NCI-H146 (cell line): ENCODE results near the gene C2CD3.
"Not testable (repeated sequence)": the region's sequence is repeated elsewhere in the genome, so short reads cannot be mapped to it uniquely, and the experiment has no call there.

Source experiments
- DNase-seq: peaks from one replicate; lab custom pipeline; 2025; lab: John Stamatoyannopoulos, UW

The C2CD3 gene

DNA sequence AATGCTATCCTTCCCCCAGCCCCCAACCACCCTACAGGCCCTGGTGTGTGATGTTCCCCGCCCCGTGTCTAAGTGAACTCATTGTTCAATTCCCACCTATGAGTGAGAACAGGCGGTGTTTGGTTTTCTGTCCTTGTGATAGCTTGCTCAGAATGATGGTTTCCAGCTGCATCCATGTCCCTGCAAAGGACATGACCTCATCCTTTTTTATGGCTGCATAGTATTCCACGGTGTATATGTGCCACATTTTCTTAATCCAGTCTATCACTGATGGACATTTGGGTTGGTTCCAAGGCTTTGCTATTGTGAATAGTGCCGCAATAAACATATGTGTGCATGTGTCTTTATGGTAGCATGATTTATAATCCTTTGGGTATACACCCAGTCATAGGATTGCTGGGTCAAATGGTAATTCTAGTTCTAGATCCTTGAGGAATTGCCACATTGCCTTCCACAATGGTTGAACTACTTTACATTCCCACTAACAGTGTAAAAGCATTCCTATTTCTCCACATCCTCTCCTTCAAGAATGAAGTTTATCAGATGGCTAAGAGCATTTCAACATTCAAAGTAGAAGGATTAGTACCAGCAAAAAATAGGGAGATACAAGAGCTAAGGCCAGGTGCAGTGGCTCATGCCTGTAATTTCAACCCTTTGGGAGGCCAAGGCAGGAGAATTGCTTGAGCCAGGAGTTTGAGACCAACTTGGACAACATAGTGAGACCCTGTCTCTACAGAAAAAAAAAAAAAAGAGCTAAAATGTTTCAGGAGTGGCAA, 50.4 kb downstream of the C2CD3 start:
- not testable (repeated sequence) for DNase-seq

DNA sequence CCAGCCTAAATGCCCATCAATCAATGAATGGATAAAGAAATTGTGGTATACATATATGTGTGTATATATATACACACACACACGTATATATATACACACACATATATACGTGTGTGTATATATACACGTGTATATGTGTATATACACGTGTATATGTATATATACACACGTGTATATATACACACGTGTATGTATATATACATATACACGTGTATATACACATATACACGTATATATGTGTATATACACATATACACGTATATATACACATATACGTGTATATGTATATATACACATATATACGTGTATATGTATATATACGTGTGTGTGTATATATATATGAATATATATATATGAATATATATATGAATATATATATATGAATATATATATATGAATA, 54.1 kb downstream of the C2CD3 start:
- no peak for DNase-seq

DNA sequence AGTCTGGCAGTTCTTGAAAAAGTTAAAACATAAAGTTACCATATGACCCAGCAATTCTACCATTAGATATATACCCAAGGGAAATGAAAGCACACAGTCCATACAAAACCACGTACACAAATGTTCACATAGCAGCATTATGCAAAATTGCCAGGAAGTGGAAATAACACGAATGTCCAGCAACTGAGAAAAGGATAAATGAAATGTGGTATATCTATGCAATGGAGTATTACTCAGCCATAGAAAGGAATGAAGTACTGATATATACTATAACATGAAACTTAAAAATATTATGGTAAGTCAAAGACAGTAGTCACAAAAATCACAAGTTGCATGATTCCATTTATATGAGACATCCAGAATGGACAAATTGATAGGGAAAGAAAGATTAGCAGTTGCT, 57.9 kb downstream of the C2CD3 start:
- DNase-seq: no peak

DNA sequence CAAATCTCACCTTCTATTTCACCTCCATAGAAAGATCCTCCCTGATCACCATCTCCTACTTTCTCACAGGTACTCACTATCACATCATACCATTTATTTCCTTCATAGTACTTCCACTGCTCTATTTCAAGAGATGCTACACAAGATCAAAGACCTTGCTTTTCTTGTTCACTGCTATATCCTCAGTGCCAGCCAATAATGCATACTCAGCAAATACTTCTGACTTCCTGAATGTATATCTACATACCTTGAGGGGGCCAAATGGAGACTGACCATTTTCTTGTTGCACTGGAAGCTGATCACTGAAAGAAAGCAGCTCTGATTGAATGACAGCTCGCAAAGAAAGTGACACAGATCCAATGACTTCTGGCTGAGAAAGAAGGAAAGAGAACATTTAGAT, 64.7 kb downstream of the C2CD3 start:
- no peak for DNase-seq

DNA sequence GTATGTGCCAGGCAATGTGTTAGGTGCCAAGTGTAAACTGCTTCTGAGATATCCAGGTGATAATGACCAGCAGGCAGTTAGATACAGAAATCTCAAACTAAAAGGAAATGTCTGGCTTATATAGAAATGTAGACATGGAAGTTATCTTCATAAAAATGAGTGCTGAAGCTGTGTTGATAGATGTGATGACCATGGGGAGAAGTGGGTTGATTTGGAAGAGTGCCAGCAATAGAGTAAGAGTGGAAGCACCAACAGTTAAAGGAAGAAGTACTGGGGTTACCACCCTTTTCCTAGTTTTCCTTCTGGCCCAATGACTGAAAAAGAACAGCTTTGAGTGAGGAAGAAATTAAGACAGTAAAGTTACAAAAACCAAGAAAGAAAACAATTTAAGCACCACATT, 68.5 kb downstream of the C2CD3 start:
- no peak for DNase-seq

DNA sequence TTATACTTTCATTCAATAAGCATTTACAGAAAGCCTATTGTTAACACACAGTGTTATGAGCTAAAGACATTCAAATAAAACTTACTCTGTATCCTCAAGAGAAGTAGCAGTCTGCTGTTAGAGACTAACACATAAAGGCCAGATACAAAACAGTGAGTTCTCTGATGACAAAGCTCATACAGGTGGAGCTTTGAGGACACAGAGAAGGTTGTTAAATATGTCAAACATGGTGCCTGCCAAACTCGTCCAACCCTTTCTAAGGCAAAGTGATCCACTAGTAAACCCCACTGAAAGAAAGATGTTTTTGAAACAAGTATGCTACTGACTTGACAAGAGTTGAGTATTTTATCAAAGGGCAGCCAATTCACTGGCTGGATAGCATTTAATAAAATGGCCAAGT, 70.1 kb downstream of the C2CD3 start:
- DNase-seq: no peak

DNA sequence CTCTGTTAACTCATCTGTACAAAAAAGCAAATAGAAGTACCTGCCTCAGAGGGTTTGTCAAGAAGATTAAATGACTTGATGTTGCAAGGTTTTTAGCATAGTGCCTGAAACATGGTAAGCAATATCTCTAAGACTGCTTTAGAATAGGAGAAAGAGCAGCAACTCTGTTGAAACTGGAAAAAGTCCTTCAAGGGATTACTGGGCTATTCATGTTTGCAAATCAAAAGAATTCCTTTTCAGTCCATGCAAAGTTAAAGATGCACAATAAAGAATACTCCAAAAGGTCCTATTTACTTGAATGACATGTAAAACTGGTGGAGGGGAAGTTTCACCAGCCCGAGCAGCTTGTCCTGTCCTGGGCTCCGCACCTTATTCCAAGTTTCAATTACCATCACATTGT, 70.6 kb downstream of the C2CD3 start:
- no peak for DNase-seq

DNA sequence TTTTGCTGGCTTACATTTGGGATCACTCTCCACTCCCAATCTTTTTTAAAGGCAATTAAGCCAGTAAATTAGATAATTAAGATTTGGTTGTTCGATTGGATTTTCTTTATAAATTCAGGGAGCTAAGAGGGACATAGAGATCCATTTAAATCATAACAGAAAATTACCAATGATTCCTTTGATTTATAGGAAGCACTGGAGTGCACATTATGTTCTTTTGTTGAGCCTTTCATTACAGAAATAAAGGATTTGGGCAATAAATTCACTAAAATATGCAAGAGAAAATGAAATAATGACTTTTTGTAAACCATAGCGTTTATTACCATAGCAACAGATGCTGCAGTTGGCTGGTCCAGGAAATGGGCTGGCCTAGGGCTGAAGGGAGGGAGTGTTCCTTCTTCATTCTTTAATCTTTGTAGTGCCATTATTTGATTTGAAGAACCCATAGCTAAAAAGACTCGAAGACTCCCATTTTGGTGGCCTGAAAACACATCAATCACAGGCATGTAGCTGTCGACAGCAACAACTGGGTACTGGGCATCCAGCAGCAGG, 73.0 kb downstream of the C2CD3 start:
- DNase-seq: no peak

DNA sequence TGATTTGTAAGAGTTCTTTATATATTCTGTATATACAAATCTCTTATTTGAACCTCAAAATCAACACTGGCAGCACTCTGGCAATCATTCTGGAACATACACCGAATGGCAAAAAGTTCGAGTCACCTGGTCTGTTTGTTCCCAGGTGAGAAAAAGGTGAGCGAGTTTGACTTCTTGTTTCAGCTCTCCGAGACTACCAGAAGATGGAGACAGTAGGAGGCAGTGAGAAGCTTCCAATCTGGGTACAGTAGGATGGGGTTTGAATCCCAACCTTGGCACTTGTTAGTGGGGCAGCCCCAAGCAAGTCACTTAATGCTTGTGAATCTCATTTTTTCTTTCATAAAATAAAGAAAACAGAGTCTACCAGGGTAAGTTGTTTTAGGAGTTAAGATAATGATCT, 76.4 kb downstream of the C2CD3 start:
- DNase-seq: no peak

DNA sequence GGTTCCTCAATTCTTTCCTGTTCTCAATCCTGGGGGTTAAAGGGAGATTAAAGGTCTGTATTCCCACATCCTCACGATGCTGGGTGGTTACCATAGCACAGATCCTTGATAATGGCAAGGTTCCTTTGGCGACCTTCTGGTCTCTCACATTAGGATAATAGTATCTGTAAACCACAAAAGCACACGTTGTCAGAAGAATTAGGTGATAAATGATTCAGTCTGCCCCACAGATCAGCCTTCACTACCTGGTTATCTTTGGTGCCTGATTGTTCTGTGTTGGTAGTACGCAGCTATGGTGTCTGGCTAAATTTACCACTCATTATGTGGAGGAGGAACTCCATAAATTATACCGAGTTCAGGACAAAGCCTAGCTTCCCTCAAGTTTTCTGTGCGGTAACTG, 78.4 kb downstream of the C2CD3 start:
- no peak for DNase-seq

DNA sequence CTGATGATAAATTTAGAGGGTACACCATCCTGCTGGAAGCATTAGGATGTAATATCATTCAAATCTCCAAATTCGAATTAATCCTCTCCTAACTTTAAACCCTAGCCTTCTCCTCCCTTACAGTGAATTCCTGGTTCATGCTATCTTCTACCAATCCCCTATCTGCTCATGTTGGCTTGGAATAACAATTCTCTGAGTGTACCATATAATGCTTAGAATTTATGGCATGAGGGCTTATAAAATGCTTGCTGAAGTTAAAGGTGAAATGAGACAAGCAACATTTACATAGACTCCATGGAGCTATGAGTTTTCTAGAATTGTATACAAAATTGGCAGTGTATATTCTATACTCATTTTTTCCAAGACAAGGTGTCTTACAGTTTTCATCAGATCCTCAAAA, 79.3 kb downstream of the C2CD3 start:
- DNase-seq: no peak

DNA sequence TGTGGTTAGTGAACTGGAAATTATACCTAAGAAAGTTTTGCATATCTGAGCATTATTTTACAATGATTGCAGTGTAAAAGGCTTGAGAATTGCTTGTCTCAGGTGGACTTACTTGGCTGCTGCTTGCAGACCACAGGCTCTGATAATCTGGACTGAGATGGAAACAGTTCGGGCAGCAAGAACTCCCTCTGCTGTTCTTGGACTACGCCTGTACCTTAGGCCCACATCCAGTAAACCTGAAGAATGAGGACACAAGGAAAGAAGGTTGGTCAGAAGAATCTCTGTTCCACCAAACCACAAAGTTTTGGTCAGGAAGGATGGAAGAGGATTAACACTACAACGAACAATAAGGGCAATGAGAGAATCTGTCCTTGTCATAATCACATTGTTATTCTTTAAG, 80.1 kb downstream of the C2CD3 start:
- no peak for DNase-seq

DNA sequence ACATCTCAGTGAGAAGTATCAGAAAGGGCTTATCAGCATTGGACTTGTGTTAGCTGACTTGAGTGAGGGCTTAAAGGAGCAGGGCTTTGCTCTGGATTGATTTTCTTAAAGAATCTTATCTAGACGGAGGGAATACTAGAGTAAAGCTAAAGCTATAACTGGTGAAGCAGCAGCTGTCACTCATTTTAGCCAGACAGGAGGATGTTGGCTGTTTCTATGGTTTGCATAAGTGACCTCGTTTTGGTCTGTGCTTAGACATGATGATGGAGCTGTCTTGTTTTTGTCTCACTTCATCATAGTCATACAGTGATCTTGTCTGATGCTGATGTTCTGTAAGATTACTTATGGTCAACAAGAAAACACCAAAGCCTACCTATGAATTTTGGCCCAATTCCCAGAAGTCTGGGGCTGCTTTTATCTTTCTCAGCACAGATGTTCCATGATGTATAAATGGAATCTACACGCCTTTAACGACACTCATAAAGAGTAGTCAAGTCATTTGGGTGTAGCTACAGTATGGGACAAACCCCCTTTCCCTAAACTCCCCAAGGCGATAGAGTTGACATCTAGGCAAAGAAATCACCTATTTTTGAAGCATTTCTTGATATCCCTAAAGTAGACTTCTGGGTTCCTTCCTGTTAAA, 84.4 kb downstream of the C2CD3 start:
- DNase-seq: no peak

DNA sequence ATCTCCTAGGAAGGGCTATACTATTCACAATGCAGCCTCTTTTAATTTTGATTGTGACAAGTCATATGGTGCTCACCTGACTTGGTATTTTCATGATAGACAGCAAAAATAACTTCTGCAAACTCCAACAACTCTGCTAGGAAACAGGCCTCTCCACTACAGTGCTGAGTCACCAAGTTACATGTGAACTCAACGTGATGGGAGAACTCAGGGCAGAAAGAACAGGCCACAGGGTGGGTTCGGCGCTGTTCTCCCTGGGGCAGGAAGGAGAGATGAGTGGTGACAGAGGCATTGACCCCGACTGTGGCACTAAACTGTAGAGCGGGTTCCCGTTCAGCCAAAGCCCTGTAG, 85.3 kb downstream of the C2CD3 start:
- no peak for DNase-seq

DNA sequence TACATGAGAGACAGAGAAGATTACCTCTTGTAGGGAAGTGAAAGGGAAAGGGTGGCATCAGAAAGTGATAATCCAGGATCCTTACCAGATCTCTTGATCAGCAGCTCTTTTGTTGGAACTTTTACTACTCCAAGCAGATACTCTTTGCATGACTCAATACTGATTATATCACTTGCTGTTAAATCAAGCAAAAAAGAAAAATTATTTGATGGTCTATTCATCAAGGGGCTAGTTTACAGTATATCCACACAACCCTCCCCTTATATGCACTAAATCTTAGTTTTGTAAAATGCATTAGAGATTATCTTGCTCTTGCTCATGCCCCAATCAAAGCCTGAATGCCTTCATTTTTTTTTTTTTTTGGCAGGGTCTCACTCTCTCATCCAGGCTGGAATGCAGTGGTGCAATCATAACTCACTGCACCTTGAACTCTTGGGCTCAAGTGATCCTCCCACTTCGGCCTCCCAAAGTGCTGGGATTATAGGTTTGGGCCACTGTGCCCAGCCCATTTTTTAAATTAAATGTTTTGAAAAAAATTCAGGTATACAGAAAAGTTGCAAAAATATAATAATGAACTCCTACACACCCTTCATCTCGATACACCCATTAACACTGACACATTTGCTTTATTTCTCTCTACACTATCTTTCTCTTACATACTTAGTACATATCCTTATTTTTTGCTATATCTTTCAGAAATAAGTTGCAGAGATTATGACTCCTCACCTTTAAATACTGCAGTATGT, 85.8 kb downstream of the C2CD3 start:
- DNase-seq: no peak

DNA sequence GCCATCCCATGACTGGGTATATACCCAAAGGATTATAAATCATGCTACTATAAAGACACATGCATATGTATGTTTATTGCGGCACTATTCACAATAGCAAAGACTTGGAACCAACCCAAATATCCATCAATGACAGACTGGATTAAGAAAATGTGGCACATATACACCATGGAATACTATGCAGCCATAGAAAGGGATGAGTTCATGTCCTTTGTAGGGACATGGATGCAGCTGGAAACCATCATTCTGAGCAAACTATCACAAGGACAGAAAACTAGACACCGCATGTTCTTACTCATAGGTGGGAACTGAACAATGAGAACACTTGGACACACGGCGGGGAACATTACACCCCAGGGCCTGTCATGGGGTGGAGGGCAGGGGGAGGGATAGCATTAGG, 86.9 kb downstream of the C2CD3 start:
- DNase-seq: not testable (repeated sequence)

DNA sequence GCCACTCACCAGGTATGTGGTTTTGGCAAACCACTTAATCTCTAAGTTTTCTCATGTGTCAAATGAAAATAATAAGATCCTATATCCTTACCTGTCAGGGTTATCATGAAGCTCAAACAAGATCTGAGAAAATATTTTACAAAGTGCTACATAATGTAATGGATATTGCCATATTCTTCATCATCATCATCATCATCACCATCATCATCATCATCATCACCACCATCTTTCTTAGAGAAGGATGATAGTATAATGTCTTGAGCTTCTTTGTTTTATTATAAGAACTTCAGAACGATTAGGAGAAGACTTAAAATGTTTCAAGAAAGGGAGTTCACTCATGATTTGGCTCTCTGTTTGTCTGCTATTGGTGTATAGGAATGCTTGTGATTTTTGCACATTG, 89.4 kb downstream of the C2CD3 start:
- no peak for DNase-seq

DNA sequence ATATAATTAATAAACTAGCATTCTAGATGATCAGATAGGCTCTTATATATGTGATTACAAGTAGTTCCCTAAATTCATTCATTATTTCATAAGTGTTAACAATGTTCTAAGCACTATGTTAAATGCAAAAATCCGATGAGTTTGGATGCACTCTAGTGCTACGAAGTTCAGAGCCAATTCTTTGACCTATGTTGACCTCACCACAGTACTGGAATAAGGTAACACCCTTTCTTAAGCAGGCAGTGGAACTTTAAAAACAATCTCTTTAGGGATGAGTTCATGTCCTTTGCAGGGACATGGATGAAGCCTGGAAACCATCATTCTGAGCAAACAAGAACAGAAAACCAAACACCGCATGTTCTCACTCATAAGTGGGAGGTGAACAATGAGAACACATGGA, 93.6 kb downstream of the C2CD3 start:
- no peak for DNase-seq

DNA sequence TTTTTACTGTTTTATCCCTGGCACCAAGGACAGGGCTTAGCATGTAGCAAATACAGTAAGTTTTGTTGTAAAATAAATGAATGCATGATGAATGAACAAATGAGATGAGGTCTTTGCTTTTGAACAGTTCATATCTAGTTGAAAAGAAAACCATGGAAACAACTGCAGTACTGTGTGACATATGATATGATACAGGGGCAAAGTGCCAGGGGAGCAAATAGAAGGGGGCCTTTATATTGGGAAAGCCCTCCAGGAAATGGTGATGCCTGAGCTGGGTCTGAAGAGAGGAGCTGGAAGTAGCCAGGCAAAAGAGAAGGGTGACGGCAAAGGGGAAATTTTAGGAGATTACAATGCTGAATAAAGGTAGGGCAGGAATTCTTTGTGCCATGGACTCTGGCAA, 98.1 kb downstream of the C2CD3 start:
- DNase-seq: peak; percentile 58

DNA sequence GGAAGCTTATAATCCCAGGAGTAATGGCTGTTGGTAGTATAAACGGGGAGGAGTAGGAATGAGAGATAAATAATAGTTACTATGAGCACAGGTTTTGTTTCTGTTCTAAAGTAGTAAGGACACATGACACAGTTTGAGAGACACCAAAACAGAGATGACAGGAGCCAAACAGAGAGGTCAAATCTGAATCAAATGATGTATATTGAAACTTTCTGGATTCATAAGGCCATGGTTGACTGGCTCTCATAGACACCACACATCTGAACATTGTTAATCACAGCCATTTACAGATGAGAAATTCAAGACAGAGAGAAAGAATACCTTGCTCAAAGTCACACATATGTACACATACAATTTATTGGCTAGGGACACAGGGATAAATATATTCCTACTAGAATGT, 98.5 kb downstream of the C2CD3 start:
- DNase-seq: no peak

DNA sequence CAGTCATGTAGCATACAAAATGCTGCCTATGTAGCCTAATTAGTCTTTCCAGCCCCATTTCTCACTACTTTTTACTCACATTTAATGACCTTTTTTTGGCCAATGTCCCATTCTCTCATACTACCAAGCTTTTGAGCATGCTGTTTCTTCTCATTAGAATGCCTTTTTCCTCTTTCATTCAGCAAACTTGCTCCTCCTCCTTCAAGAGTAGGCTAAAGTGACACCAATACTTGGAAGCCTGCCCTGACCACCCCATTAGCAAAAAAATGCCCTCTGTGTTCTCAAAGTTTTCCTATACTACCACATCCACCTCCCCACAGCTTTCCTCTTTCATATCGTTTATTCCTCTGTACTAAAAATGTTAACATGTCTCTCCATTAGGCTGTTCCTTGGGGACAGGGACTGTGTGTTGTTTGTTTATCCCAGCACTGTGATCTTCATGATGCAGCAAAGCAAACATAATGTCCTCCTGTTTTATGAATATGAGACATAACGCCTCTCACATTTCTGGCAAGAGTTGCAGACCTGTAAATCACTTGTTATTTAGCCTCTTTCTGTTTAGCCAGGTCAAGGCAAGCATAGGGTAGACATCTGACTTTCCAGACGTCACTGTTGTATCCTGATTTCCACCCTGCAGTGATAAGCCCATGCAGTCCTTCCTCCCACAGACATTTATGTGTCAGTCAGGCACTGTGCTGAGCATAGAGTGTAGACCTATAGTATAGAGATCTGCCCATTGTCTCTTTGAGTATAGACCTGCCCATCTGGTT, 99.9 kb downstream of the C2CD3 start:
- no peak for DNase-seq
